ENCODE data around the gene OR52J3.

DNA sequence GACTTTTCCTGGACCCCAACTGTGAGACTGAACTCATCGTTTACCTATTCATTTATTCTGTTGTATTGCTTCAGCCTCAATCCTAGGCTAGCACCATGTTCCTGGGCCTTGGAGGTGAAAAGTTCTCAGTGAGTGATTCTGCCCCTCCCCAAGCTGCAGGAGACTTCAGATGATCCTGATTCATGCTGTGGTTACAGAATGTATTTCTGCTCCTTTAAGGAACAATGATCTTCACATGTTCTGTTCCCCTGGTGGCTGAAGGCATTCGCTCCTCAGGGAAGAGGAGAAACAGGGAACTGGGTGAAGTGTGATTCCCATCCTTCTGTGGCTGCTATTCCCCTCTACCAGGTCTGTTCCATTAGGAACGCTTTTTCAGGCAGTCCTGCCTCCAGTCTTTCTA lies 25.5 kb downstream of the OR52J3 start:
- TF ChIP-seq NFYB (IDR thresholded peaks at IDR 0.05; ENCODE audit: insufficient read depth, low read depth, low read length) (no peak), CEBPB (IDR thresholded peaks at IDR 0.05; ENCODE audit: borderline replicate concordance in 1 of 2, low read depth in 2 of 2, low read length in 2 of 2) (no peak), POLR2A (IDR thresholded peaks at IDR 0.05; ENCODE audit: low read depth, low read length) (no peak), CTCF (IDR thresholded peaks at IDR 0.05 in 2 of 3, conservative IDR thresholded peaks at IDR 0.05 in 1 of 3; ENCODE audit: control insufficient read depth in 2 of 3, extremely low read depth in 1 of 3, insufficient read depth in 1 of 3, low read depth in 3 of 3, low read length in 3 of 3) (no peak), POLR2AphosphoS5 (IDR thresholded peaks at IDR 0.05; ENCODE audit: low read length) (no peak), MTA3 (IDR thresholded peaks at IDR 0.05; ENCODE audit: borderline replicate concordance, low read length) (no peak), RCOR1 (conservative IDR thresholded peaks at IDR 0.05; ENCODE audit: low read depth, low read length) (no peak), CBX3 (IDR thresholded peaks at IDR 0.05; ENCODE audit: borderline replicate concordance, low read depth) (no peak), CREB1 (IDR thresholded peaks at IDR 0.05; ENCODE audit: low read depth) (no peak)
